HL-60/S4 treated with retinoic acid at 250 ng/mL for 4 days and 3 days (cell line): Measurements from ENCODE around the gene MAPK14.

ENCODE experiments used
- in situ Hi-C: fragments of 300-500 bp; cut with MboI; formaldehyde crosslinking; loops from 2 replicates; pipeline ENCODE4 v1.7.0; 2022; ENCODE audit warnings: low sequenced_read_pairs

MAPK14 gene

DNA sequence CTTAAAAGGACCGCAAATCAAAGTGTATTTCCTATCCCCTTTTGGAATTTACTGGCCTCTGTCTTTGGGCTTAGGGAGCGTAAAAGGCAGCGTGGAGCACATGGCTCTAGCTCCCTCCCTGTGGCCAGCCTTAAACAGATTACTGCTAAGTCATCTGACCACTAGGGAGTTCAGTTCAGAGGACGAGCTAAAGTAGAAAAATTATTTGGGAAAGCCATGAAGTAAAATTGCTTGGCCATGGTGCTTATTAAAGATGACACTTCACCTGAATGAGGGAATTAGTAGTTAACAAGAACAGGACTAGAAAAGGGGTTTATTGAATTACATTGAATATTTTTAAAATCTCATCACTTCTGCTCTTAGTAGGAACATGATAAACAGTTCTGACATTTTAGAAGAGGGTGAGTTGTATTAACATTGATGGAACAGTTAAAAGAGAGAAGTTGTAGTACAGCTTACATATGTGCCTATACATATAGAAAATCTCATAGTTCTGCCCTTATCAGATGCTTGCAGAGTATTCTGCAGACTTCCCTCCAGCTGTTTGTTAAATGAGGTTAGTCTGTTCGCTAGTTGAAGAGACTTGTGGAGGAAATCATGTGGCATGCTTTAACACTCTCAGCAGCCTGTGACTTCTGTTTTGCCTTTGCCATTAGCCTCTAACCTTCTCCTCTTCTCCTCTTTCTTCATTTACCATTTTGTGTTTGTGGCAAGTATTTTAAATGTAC lies 71.5 kb downstream of the MAPK14 start:
- in situ Hi-C loops = no loop called here

DNA sequence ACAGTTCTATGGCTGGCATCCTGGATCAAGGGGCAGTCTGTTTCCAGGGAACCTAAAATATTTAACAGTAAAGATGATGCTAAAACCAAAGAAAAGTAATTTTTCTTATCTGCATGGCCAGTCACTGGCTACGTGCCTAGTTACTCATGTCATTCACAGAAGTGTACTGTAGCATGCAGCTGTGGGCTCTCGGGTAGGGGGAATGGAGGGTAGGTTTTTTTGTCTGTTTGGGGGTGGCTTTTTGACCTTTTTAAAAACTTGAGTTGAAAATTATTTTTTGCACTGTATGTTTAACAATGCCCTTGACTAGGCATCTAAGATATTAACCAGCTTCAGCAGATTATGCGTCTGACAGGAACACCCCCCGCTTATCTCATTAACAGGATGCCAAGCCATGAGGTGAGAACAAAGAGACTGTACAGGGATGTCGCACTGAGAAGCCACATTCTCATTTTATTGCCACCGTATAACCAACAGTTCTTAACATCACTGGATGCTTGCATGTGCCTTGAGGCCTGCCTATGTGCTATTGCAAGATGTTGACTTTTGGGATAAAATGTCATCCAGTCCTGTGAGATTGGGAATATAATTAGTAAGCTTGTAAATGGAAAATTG lies 72.4 kb downstream of the MAPK14 start:
- in situ Hi-C loops = no loop called here

DNA sequence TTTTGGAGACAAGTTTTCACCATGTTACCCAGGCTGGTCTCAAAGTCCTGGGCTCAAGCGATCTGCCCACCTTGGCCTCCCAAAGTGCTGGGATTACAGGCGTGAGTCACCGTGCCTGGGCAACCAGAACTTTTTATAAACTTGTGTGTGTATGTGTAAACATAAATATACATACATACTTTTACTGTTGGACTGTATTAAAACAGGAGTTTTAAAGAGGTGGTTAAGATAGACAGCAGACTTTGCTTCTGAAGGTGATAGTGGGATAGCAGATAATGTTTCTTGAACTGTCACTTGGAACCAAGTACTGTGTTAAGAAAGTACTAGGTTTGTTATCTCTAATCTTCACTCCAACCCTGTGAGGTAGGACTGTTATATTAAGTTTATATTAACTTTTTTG lies 74.1 kb downstream of the MAPK14 start:
- in situ Hi-C loops = no loop called here

DNA sequence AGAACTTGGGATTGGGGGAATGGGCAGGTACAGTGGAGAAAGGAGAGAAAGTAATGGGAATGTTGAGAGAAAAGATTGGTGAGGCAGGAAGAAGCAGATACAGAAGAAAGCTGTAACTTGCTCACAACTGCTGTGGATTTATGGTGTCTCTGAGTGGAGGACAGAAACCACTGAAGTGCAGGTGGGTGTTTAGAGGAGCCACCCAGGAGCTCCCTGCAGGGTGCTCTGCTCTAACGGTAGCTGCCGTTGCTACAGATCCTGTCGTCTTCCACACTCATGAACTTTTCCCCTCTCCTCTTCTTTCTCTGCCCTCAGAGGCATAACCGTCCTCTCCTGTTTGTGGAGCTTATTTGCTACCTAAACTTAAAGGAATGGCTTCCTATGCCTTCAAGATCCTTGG lies 75.2 kb downstream of the MAPK14 start:
- in situ Hi-C loops = no loop called here

DNA sequence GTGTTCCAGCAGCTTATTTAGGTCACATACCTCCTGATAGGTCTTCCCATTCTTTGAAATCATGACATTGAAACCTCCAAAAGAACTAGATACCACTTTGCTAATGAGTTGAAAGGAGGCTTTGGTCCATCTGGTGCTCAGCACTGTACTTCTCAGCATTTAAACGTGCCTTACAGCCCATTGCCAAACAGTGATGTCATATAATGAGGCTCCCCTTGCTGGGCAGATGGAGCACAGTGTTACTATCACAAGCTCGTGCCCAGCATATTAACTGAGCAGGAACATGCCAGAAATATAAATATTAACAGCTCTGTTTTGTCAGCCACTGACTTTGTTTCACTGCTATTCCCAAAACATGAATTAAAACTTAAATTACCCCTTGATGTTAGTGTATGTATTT lies 77.2 kb downstream of the MAPK14 start:
- in situ Hi-C loops = no loop called here

DNA sequence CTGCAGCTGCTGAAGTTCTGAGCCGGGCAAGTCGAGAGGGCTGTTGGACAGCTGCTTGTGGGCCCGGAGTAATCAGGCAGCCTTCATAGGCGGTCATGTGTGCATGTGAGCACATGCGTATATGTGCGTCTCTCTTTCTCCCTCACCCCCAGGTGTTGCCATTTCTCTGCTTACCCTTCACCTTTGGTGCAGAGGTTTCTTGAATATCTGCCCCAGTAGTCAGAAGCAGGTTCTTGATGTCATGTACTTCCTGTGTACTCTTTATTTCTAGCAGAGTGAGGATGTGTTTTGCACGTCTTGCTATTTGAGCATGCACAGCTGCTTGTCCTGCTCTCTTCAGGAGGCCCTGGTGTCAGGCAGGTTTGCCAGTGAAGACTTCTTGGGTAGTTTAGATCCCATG lies 81.5 kb downstream of the MAPK14 start:
- in situ Hi-C loops = no loop called here

DNA sequence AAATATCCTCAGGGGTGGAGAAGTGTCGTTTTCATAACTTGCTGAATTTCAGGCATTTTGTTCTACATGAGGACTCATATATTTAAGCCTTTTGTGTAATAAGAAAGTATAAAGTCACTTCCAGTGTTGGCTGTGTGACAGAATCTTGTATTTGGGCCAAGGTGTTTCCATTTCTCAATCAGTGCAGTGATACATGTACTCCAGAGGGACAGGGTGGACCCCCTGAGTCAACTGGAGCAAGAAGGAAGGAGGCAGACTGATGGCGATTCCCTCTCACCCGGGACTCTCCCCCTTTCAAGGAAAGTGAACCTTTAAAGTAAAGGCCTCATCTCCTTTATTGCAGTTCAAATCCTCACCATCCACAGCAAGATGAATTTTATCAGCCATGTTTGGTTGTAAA lies 82.4 kb downstream of the MAPK14 start:
- in situ Hi-C loops = no loop called here

DNA sequence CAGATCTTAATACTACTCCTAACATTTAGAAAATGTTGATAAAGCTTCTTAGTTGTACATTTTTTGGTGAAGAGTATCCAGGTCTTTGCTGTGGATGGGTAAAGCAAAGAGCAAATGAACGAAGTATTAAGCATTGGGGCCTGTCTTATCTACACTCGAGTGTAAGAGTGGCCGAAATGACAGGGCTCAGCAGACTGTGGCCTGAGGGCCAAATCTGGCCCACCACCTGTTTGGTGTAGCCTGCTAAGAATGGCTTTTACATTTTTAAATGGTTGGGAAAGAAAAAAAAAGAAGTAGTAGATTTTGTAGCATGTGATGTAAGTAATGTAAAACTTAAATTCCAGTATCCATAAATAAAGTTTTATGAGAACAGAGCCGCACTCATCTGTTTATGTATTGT lies 83.3 kb downstream of the MAPK14 start:
- in situ Hi-C loops = no loop called here

DNA sequence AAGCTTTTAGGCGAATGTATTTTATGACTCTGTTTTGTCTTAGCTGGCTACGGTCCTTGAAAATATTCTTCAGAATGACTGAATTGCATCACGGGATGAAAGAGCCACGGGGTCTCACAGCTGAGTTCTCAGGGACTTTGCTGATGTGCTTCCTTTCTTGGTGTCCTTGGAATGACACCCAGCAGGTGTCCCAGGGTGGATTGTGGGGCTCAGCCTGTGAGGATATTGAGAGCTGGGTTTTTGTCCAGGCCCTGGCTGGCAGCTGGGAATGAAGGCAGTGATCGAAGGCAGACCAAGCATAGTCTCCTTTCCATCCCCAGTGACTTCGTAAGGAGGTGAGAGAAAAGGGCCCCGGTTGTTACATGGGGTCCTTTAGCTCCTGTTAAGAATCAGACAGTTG lies 83.9 kb downstream of the MAPK14 start:
- in situ Hi-C loops = no loop called here

DNA sequence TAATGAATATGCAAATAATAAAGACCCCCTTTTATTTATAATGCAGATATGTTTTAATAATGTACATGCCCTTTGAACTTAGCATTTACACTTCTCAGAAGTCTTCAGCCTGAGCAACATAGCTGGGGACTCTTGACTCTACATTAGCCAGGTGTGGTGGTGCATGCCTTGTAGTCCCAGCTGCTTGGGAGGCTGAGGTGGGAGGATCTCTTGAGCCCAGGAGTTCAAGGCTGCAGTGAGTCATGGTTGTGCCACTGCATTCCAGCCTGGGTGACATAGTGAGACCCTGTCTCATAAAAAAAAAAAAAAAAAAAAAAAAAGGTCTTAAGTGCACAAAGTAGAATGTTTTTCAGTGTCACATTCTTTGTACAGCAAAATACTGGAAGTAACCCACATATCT lies 85.4 kb downstream of the MAPK14 start:
- in situ Hi-C loops = no loop called here

DNA sequence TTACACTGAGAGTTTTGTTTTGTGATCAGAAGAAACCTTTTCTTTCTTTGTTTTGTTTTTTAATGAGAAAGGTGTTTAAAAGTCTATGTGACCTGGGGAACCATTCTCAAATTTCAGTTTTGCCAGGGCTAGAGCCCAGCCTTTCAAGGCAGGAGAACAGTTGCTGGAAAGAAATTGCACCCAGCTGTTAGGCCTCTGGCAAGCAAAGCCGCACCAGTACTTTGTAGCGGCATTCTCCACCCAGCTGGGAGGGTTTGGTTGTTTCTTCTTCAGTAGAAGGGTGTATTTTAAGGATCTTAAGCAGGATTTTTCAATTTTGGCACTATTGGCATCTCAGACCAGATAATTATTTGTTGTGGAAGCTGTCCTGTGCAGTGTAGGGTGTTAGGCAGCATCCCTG lies 86.1 kb downstream of the MAPK14 start:
- in situ Hi-C loops = no loop called here

DNA sequence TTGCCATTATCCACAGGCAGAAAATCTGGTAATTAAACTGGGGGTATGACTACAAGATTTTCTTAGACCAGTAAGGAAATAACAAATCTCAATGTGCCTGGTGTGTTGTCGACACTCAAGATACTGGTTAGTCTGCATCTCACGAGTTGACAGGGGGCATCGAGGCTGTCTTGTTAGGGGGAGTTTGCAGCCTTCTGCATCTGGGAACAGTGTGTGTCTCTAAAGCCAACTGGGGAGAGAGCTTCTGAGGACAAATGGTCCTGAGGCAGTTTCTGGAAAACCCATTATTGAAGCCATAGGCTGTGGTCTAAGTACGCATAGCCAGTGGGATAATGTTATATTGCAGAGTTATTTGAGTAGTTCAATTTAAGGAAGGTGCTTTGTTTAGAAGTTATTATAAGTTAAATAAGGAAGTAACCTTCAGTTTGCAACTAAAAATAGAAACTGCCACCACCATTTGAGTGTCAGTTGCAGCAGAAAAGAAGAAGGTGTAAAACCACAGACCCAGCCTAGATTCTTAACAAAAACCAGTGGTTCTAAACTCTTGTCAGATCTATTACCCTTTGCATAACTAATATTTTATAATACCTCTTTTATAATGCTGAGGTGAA lies 87.3 kb downstream of the MAPK14 start:
- in situ Hi-C loops = no loop called here

DNA sequence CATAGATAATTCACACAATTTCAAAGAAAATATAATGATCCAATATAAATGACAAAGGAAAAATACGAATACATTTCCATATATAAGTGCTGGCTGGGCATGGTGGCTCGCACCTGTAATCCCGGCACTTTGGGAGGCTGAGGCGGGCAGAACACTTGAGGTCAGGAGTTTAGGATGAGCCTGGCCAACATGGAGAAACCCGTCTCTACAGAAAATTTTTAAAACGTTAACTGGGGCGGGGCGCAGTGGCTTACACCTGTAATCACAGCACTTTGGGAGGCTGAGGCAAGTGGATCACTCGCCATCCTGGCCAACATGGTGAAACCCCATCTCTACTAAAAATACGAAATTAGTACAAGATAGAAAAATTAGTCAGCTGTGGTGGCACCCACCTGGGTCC lies 87.8 kb downstream of the MAPK14 start:
- in situ Hi-C loops = no loop called here

DNA sequence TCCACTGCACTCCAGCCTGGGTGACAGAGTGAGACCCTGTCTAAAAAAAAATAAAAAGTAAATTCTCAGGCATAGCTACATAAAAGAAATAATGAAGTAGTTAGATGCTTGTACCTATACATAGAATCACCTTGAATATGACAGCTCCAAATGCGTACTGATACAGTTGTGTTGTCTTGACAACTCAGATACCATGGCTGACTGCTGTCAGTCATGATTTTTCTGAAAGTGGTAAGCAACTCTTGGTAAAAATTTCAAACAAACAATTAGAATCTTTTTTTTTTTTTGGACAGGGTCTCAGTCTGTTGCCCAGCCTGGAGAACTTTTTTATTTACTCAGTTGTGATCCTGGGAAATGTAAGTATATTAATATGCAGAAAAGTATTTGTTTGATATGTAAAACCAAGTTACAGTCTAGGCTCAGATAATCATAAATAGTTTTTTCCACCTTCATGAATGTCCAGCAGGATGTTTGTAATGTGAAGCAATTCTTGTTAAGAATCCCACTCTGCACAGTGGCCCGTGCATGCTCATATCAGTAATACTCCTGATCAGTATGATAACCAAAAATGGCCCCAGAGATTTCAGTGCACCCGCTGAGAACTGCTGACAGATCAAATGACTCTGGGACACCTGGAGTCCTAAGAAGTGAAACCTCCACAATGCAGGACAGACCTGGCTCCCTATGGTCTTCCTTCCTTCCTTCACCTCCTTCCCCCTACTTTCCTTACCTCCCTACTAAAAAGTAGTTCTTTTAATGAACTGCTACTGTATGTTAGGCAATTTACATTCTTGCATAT lies 88.7 kb downstream of the MAPK14 start:
- in situ Hi-C loops = no loop called here

DNA sequence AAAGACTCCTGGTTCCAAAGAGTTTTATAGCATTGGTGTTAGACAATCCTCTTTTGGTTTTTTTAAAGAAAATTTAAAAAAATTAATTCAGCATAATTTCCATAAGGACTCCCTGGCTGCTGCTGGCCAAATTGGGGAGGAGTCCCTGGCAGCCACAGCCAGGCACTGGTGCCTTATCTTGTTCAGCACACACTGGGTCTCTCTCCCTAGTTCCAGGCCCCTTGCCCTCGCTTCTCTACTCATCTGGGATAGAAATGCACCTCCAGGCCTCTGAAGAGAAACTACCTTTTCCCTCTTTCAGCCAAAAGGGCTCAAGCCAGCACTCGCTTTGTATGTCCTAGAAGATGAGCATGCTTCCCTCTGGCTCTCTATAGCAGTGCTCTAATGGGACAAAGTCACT lies 89.3 kb downstream of the MAPK14 start:
- in situ Hi-C loops = no loop called here

DNA sequence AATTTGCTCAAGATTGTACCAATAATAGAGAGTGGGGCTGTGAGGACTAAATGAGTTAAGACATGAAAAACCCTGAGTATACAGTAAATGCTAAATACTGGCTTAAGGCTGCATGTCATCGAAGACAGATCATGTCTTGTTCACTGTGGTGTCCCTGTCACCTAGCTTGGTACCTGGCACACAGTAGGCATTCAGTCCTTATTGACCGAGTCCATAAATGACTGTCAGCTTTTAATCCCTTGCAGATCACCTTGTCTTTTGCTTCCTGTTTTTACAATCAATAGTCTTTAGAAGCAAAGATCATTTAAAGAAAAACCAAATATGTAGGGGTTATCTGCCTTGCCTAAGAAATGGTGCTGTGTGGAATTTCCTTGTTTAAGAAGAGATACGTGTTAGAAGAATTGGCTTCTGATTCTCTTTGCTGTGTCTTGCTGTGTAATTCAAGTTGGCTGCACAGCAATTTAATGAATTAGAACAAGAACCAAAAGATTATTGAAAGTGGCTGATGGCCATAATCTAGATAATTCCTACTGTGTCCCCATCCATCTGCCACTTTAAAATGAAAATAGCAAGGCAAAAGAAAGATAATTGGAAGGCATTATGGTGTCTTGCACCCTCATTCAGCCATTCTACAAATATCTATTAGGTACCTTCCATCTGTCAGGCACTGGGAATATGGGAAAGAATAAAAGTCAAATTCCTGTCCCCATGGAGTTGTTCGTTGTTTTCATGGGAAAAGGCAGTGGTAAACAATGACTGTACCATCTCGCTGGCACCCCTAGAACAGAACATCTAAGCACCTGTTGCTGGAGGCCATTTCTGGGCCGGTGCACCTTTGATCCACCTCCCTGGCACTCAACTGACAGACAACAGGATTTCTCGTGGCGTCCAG lies 90.3 kb downstream of the MAPK14 start:
- in situ Hi-C loops = no loop called here

DNA sequence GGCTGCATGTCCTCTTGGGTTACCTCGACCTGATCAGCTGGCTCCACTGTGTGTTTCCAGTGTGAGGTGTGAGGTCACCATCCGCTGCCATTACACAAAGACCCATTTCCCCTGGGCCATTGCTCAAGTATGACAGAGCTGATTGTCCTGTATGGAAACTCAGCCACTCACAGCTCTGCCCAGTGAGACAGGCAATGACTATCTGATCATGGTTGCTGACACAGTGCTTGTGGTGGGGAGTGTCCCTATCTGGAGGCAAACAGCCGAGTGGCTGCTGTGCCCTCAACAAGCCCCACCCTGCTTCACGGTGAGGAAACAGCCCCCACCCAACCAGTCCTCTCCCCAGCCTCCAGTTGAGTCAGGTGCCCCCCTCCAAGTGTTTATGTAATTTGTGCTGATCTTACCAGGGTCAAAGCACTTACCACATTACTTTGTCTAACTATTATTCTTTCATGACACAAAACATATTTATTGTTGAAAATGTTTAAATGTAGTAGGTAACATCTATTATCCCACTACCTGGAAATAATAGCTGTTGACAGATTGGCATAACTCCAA lies 91.0 kb downstream of the MAPK14 start:
- in situ Hi-C loops = no loop called here

DNA sequence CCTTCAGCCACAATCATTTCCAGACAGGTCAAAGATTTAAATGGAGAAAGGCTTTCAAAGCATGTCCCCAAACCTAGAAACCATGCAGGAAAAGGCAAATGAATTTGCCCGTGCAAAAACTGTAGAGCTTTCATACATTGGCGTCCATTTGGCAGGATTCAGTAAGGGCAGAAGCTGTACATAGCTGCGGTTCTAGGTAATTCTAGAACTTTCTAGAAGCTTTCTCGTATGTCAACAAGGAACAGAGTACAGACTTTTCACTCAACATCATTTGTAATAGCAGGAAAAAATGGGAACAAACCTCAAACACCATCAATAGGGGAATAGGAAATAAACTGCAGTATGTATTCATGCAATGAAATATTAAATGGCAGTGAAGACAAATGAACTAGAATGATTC lies 91.6 kb downstream of the MAPK14 start:
- in situ Hi-C loops = no loop called here

DNA sequence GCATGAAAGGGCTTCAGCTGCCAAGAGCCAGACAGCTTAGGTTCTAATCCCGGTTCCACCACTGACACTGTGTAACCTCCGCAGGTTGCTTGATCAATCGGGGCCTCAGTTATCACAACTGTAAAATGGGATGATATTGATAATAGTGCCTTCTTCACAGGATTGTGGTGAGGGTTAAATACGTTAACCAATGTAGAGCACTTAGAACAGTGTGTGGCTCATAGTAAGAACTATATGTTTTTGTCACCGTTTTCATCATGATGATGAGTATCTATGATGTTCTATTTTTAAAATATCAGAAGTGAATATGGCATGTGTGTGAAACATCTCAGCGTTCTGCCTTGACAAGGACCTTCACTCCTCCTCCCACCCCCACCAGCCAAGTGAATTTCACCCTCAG lies 92.4 kb downstream of the MAPK14 start:
- in situ Hi-C loops = no loop called here

DNA sequence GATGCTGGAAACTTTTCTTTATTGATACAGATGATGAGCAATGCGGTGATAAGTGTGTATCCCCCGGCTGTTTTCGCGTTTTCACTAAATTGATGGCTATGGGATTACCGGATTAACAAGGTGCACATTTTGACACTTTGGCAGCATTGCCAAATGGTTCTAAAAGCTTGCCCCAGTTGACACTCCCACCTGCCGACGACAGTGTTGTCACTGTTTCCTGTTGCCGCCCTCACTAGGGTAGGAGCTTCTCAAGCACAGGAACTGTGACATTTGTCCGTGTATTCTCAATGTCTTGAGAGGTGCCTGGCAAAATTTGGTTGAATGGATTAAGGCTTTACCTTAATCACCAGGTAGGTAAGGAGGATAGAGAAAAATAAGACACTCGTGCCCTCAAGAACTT lies 92.9 kb downstream of the MAPK14 start:
- in situ Hi-C loops = no loop called here
